Left colon (tissue), 2 donors: ENCODE data around the gene KLF13. TPM values are rescaled to one million over a fixed set of nuclear protein-coding genes. Genes with fewer than 3 reads are reported as not detected.
A peak's percentile ranks its signal among the peaks of the same experiment; 100 is the strongest.

Experiments
- ATAC-seq: fragments of 200-7000 bp; cut with Tn5 transposase; one replicate; pipeline ENCODE4 v1.9.1; 2020; ENCODE audit warnings: mild to moderate bottlenecking, moderate library complexity
- DNase-seq, 2 donors: peaks; one replicate each; pipeline ENCODE4 v3.0.0-alpha.2; 2020
- intact Hi-C, 2 donors: fragments of 100-400 bp; cut with DNase I in 1 of 2; cut with micrococcal nuclease in 1 of 2; formaldehyde crosslinking; loops; one replicate each; pipeline versions ENCODE4 v1.11.2 to v1.14.0; 2022; cut with DNase I, micrococcal nuclease
- total RNA-seq, 2 donors: library from RNA; stranded (reverse); fragmentation: NEBNext Ultra II Directional; extraction: Animal tissue kit (Norgen Biotek cat#: 25700); gene quantifications; one replicate each; pipeline ENCODE4 v1.2.1, GENCODE V29; 2021
- donor health status: DM: no; HTN: no; CAD: no.
- donor health status: DM: yes; HTN: yes; CAD: no.

The KLF13 gene
- total RNA-seq, 2 donors from 2014 or later, result 36.8 to 103 TPM

GRCh38 chr15:31387092-31387478 lies 60.5 kb downstream of the KLF13 start:
- no peak for DNase-seq
- intact Hi-C loops, result no loop called here
- no peak for ATAC-seq

GRCh38 chr15:31387479-31388118 lies 61.0 kb downstream of the KLF13 start:
- ATAC-seq, result peak; percentile 30
- DNase-seq, result no peak
- intact Hi-C loops, result no loop called here

- DNase-seq, result no peak
- ATAC-seq, result no peak
- intact Hi-C loops, result no loop called here
Observed at GRCh38 chr15:31389576-31389975, 62.9 kb downstream of the KLF13 start.

GRCh38 chr15:31390029-31390428 lies 63.4 kb downstream of the KLF13 start:
- ATAC-seq (no peak), DNase-seq (no peak)
- intact Hi-C loops, result no loop called here

- DNase-seq (no peak), ATAC-seq (no peak)
- intact Hi-C loops, result no loop called here
Observed at GRCh38 chr15:31390777-31391486, 64.3 kb downstream of the KLF13 start.

- intact Hi-C loops, result no loop called here
- peak; percentile 66 for ATAC-seq
Observed at GRCh38 chr15:31391687-31392671, 65.3 kb downstream of the KLF13 start.

GRCh38 chr15:31392761-31393401 lies 66.2 kb downstream of the KLF13 start:
- ATAC-seq, result peak; percentile 35
- intact Hi-C loops, result no loop called here
- peak in 1 of 2 donors; percentile 71 for DNase-seq

More at GRCh38 chr15:31391687-31392671, 65.3 kb downstream of the KLF13 start:
- DNase-seq, result peak; percentile 69 to 92

GRCh38 chr15:31393444-31394091 lies 66.9 kb downstream of the KLF13 start:
- no peak for DNase-seq
- intact Hi-C loops, result no loop called here
- ATAC-seq, result no peak

GRCh38 chr15:31396881-31397560 lies 70.4 kb downstream of the KLF13 start:
- DNase-seq (peak; percentile 91 to 97), ATAC-seq (peak; percentile 81)
- intact Hi-C loops, result no loop called here

- intact Hi-C loops, result no loop called here
- no peak for ATAC-seq
- DNase-seq, result no peak
Observed at GRCh38 chr15:31397851-31398661, 71.4 kb downstream of the KLF13 start.

GRCh38 chr15:31398677-31399301 lies 72.2 kb downstream of the KLF13 start:
- DNase-seq (peak; percentile 42 to 76), ATAC-seq (peak; percentile 53)
- intact Hi-C loops, result no loop called here

- intact Hi-C loops, result no loop called here
- DNase-seq (no peak), ATAC-seq (no peak)
Observed at GRCh38 chr15:31399544-31400171, 73.0 kb downstream of the KLF13 start.

GRCh38 chr15:31400222-31400927 lies 73.7 kb downstream of the KLF13 start:
- DNase-seq (no peak), ATAC-seq (no peak)
- intact Hi-C loops, result no loop called here

- intact Hi-C loops, result no loop called here
- ATAC-seq (no peak), DNase-seq (no peak)
Observed at GRCh38 chr15:31401282-31401681, 74.6 kb downstream of the KLF13 start.

- intact Hi-C loops, result no loop called here
- ATAC-seq (no peak), DNase-seq (no peak)
Observed at GRCh38 chr15:31402003-31402402, 75.4 kb downstream of the KLF13 start.
